Upper lobe of right lung (tissue), 1 donor: Measurements from ENCODE around the gene UCN. TPM values are rescaled to one million over a fixed set of nuclear protein-coding genes. Genes with fewer than 3 reads are reported as not detected.
A peak's percentile ranks its signal among the peaks of the same experiment; 100 is the strongest.
"Not testable (repeated sequence)": the region's sequence is repeated elsewhere in the genome, so short reads cannot be mapped to it uniquely, and the experiment has no call there.

Experiments
- ATAC-seq: fragments of 200-7000 bp; cut with Tn5 transposase; one replicate; pipeline ENCODE4 v1.9.1; 2020; ENCODE audit warnings: mild to moderate bottlenecking, moderate library complexity
- DNase-seq: peaks from one replicate; pipeline ENCODE4 v3.0.0-alpha.2; 2020
- H3K27ac ChIP-seq: fragments of 200-600 bp; one replicate; pipeline ENCODE4 v1.8.0; 2022
- H3K27me3 ChIP-seq: fragments of 200-600 bp; one replicate; pipeline ENCODE4 v1.8.0; 2022; ENCODE audit warnings: mild to moderate bottlenecking
- H3K36me3 ChIP-seq: fragments of 200-600 bp; one replicate; pipeline ENCODE4 v1.8.0; 2022
- H3K4me1 ChIP-seq: fragments of 200-600 bp; one replicate; pipeline ENCODE4 v1.8.0; 2022
- H3K4me3 ChIP-seq: fragments of 200-600 bp; one replicate; pipeline ENCODE4 v1.8.0; 2022; ENCODE audit warnings: mild to moderate bottlenecking
- H3K9me3 ChIP-seq: fragments of 200-600 bp; one replicate; pipeline ENCODE4 v1.8.0; 2022
- intact Hi-C: fragments of 100-400 bp; cut with DNase I; formaldehyde crosslinking; loops from one replicate; pipeline ENCODE4 v1.11.0; 2022
- long read RNA-seq: library from polyadenylated mRNA; unstranded; transcript quantifications from one replicate; pipeline ENCODE4 v2.0.0, GENCODE V29; 2021
- total RNA-seq: library from RNA; stranded (reverse); fragmentation: NEBNext Ultra II Directional; extraction: Animal tissue kit (Norgen Biotek cat#: 25700); gene quantifications from one replicate; pipeline ENCODE4 v1.2.1, GENCODE V29; 2021
- TF ChIP-seq, protein P1 (sequence below): fragments of 200-600 bp; IDR thresholded peaks from one replicate; pipeline ENCODE4 v1.8.0; 2022; ENCODE audit warnings: antibody characterized with exemption
- donor health status: DM: no; HTN: yes; CAD: no; lungs with severe emphysema.

UCN gene, protein sequence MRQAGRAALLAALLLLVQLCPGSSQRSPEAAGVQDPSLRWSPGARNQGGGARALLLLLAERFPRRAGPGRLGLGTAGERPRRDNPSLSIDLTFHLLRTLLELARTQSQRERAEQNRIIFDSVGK
- 2.8 TPM for total RNA-seq
- long read RNA-seq, partial matches to known transcripts: 0 of 2 reads
- long read RNA-seq, other reads (novel, unspliced or antisense): 1 of 2 reads

GRCh38 chr2:27308359-27308881, at the start of gene UCN:
Gene UCN, minus strand, starts transcription at chr2:27308445. Its CDS starts 550 bp downstream, at chr2:27307895.
- Histone ChIP-seq H3K4me3 (no peak within 1 kb of the TSS), H3K27me3 (peaks cover 37% of the 10 kb centered on the region), H3K36me3 (peaks cover 14% of the 10 kb centered on the region), H3K9me3 (no peaks in the 10 kb centered on the region), H3K27ac (no peak within 1 kb of the TSS), H3K4me1 (peaks cover 20% of the 10 kb centered on the region)
- TF ChIP-seq, protein P1, sequence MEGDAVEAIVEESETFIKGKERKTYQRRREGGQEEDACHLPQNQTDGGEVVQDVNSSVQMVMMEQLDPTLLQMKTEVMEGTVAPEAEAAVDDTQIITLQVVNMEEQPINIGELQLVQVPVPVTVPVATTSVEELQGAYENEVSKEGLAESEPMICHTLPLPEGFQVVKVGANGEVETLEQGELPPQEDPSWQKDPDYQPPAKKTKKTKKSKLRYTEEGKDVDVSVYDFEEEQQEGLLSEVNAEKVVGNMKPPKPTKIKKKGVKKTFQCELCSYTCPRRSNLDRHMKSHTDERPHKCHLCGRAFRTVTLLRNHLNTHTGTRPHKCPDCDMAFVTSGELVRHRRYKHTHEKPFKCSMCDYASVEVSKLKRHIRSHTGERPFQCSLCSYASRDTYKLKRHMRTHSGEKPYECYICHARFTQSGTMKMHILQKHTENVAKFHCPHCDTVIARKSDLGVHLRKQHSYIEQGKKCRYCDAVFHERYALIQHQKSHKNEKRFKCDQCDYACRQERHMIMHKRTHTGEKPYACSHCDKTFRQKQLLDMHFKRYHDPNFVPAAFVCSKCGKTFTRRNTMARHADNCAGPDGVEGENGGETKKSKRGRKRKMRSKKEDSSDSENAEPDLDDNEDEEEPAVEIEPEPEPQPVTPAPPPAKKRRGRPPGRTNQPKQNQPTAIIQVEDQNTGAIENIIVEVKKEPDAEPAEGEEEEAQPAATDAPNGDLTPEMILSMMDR: no peak
- peak; percentile 7 for ATAC-seq
- no peak for DNase-seq
- intact Hi-C loops: no loop called here

DNA sequence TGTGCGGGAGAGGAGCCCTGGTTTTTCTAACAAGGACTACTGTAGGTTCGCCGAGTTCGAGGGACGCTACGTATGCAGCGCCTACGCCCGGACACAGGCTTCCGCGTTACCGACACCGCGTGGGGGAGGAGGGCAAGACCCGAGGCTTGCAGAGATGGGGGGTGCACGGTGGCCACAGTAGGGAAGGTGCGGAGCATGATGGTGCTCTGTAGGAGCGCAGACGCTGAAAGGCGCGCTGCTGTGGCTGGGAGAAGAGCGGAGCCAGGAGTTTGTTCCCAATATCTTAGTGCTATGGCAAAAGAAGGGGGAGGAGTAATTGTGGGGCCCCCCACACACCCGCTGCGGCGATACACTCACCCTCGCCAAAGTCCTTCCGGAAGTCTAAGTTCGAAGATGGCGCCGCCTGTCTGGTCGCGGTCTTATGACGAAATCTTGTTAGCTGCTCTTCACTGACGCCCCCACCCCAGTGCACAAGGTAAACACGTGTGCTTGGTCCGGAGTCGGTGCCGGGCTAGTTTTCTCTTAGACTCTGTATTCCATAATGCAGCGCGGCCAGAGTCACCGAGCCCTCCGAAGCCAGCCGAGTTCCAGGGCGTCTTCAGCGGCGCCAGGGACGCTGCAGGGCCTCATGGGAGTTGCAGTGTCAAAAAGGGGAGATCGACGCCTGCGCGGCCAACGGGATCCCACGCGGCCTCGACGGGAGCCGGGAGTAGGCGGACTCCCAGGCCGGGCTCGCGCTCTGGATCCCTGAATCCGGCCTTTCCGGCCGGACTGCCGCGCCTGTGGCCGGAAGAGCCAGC, 48.3 kb upstream of the UCN start, which contains the start of gene GTF3C2:
TSS of gene GTF3C2 (minus strand) at position 383 of the 800 bp plus-strand sequence. CDS start 13,210 bp downstream, outside the sequence.
- no peaks in the 10 kb centered on the region for H3K9me3 ChIP-seq
- H3K4me1 ChIP-seq: peaks cover 32% of the 10 kb centered on the region
- TF ChIP-seq, protein P1: no peak
- peak within 1 kb of the TSS; percentile 95 for H3K27ac ChIP-seq
- H3K27me3 ChIP-seq: no peaks in the 10 kb centered on the region
- ATAC-seq: peak; percentile 98
- H3K4me3 ChIP-seq: peak within 1 kb of the TSS; percentile 95
- intact Hi-C loops: no loop called here
- no peaks in the 10 kb centered on the region for H3K36me3 ChIP-seq
- DNase-seq: peak; percentile 98

GRCh38 chr2:27356056-27356381, 47.8 kb upstream of the UCN start:
- Histone ChIP-seq H3K9me3 (no peaks in the 10 kb centered on the region), H3K4me3 (peak overlapping the region; percentile 95), H3K36me3 (no peaks in the 10 kb centered on the region), H3K27me3 (no peaks in the 10 kb centered on the region), H3K4me1 (peaks cover 32% of the 10 kb centered on the region), H3K27ac (peak overlapping the region; percentile 95)
- DNase-seq: peak; percentile 84
- TF ChIP-seq, protein P1: no peak
- intact Hi-C loops: no loop called here
- ATAC-seq: peak; percentile 53

DNA sequence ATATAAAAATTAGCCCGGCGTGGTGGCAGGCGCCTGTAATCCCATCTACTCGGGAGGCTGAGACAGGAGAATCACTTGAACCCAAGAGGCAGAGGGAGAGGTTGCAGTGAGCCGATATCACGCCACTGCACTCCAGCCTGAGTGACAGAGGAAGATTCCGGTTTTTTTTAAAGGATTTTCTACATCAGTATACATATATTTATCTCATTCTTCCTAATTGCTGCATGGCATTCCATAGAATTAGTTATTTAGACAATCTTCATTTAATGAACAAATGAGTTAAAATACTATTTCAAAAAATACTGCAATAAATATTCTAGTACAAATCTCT, 46.3 kb upstream of the UCN start:
- no peaks in the 10 kb centered on the region for H3K36me3 ChIP-seq
- H3K9me3 ChIP-seq: no peaks in the 10 kb centered on the region
- intact Hi-C loops: no loop called here
- peaks cover 32% of the 10 kb centered on the region for H3K4me1 ChIP-seq
- no peak for DNase-seq
- H3K4me3 ChIP-seq: no peak overlapping the region
- H3K27ac ChIP-seq: no peak overlapping the region
- no peaks in the 10 kb centered on the region for H3K27me3 ChIP-seq
- no peak for ATAC-seq
- TF ChIP-seq, protein P1: no peak

- no peak overlapping the region for H3K4me3 ChIP-seq
These were observed 45.7 kb upstream of the UCN start for GRCh38 chr2:27353762-27354596.

DNA sequence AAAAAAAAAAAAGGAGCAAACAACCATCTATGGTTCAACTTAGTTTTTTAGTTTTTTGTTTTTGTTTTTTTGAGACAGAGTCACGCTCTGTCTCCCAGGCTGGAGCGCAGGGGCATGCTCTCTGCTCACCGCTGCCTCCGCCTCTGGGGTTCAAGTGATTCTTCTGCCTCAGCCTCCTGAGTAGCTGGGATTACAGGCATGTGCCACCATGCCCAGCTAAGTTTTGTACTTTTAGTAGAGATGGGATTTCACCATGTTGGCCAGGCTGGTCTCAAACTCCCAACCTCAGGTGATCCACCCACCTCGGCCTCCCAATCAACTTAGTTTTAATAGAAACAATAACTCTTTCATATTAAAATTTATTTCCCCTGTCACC, 45.1 kb upstream of the UCN start:
- ATAC-seq, H3K27ac ChIP-seq, H3K4me3 ChIP-seq, intact Hi-C loops, H3K36me3 ChIP-seq, H3K27me3 ChIP-seq, DNase-seq, H3K9me3 ChIP-seq: not testable (repeated sequence)
- H3K4me1 ChIP-seq: peaks cover 31% of the 10 kb centered on the region

More at GRCh38 chr2:27353762-27354596, 45.7 kb upstream of the UCN start:
- DNase-seq: no peak
- no peaks in the 10 kb centered on the region for H3K36me3 ChIP-seq
- TF ChIP-seq, protein P1: no peak
- ATAC-seq: no peak
- H3K9me3 ChIP-seq: no peaks in the 10 kb centered on the region
- no peak overlapping the region for H3K27ac ChIP-seq
- peaks cover 32% of the 10 kb centered on the region for H3K4me1 ChIP-seq
- H3K27me3 ChIP-seq: no peaks in the 10 kb centered on the region
- intact Hi-C loops: no loop called here
